Hepatocyte (in vitro differentiated cells): ENCODE results near the gene C2CD4D. TPM values are rescaled to one million over a fixed set of nuclear protein-coding genes. Genes with fewer than 3 reads are reported as not detected.

Experiments
- DNase-seq: peaks from one replicate; pipeline ENCODE4 v3.0.0-alpha.2; 2016; ENCODE audit warnings: low spot score
- H2AFZ ChIP-seq: fragments of 200-600 bp; sonication (generic); 2 replicates; pipeline ENCODE4 v1.6.0; 2016; ENCODE audit warnings: antibody characterized with exemption, mild to moderate bottlenecking
- H3K27ac ChIP-seq: fragments of 200-600 bp; sonication (generic); 2 replicates; pipeline ENCODE4 v1.5.1; 2016; ENCODE audit warnings: mild to moderate bottlenecking
- H3K27me3 ChIP-seq: fragments of 200-600 bp; sonication (generic); 2 replicates; pipeline ENCODE4 v1.6.1; 2016
- H3K36me3 ChIP-seq: fragments of 200-600 bp; sonication (generic); replicated peaks from 2 replicates; pipeline ENCODE4 v1.5.1; 2016; ENCODE audit warnings: low read depth; ENCODE audit not compliant: insufficient read depth
- H3K4me1 ChIP-seq: fragments of 200-600 bp; sonication (generic); 2 replicates; pipeline ENCODE4 v1.5.1; 2016; ENCODE audit warnings: mild to moderate bottlenecking, moderate library complexity; ENCODE audit not compliant: insufficient read depth
- H3K4me2 ChIP-seq: fragments of 200-600 bp; sonication (generic); 2 replicates; pipeline ENCODE4 v1.6.0; 2016
- H3K4me3 ChIP-seq: fragments of 200-600 bp; sonication (generic); 2 replicates; pipeline ENCODE4 v1.5.1; 2016; ENCODE audit warnings: mild to moderate bottlenecking
- H3K79me2 ChIP-seq: fragments of 200-600 bp; sonication (generic); 2 replicates; pipeline ENCODE4 v1.6.0; 2017; ENCODE audit warnings: mild to moderate bottlenecking
- H3K9me2 ChIP-seq: fragments of 200-600 bp; sonication (generic); replicated peaks from 2 replicates; pipeline ENCODE4 v1.6.0; 2017; ENCODE audit warnings: mild to moderate bottlenecking; ENCODE audit not compliant: insufficient read depth
- H3K9me3 ChIP-seq: fragments of 200-600 bp; sonication (generic); 2 replicates; pipeline ENCODE4 v1.5.1; 2016; ENCODE audit warnings: low read depth, mild to moderate bottlenecking
- H4K20me1 ChIP-seq: fragments of 200-600 bp; sonication (generic); 2 replicates; pipeline ENCODE4 v1.6.0; 2016; ENCODE audit warnings: mild to moderate bottlenecking; ENCODE audit not compliant: insufficient read depth, poor library complexity, severe bottlenecking
- CTCF ChIP-seq: fragments of 200-600 bp; sonication (generic); IDR thresholded peaks from 2 replicates; pipeline ENCODE4 v1.5.1; 2016; ENCODE audit warnings: antibody characterized with exemption, mild to moderate bottlenecking; ENCODE audit not compliant: poor library complexity
- EZH2 ChIP-seq: fragments of 200-600 bp; sonication (generic); IDR thresholded peaks from 2 replicates; pipeline ENCODE4 v1.6.1; 2016; ENCODE audit warnings: antibody characterized with exemption, mild to moderate bottlenecking, borderline replicate concordance
- EZH2phosphoT487 ChIP-seq: fragments of 200-600 bp; sonication (generic); IDR thresholded peaks from one replicate; pipeline ENCODE4 v1.6.1; 2018; ENCODE audit warnings: antibody characterized with exemption, mild to moderate bottlenecking, low read depth, moderate library complexity; ENCODE audit not compliant: unreplicated experiment, severe bottlenecking
- WGBS: methylation state at CpG from one replicate; pipeline ENCODE4 v1.1.6; 2016; ENCODE audit warnings: low lambda C conversion rate; ENCODE audit errors: missing lambda C conversion rate; 5-methylcytosine and 5-hydroxymethylcytosine counted together
- polyA plus RNA-seq: library from polyadenylated mRNA; unstranded; fragments of >200 nt; fragmentation: Nextera tagmentation; extraction: Ambion mirVana; gene quantifications from 2 replicates; pipeline ENCODE4 v1.2.1, GENCODE V29; 2016
- total RNA-seq: library from RNA; depleted of rRNA; stranded (reverse); fragments of >200 nt; gene quantifications from 2 replicates; pipeline ENCODE4 v1.2.3, GENCODE V29; 2014

C2CD4D gene
- total and polyA plus RNA-seq, 2 experiments from 2014 or later: 1.1 TPM; not detected in 1

GRCh38 chr1:151799179-151800022 is 40.2 kb downstream of the C2CD4D start:
- H3K9me2 ChIP-seq: no peaks in the 10 kb centered on the region
- no peak overlapping the region for H2AFZ ChIP-seq
- H3K9me3 ChIP-seq: no peaks in the 10 kb centered on the region
- TF ChIP-seq EZH2phosphoT487: no peak
- TF ChIP-seq CTCF: no peak
- no peak for TF ChIP-seq EZH2
- no peak for DNase-seq
- no peaks in the 10 kb centered on the region for H3K4me1 ChIP-seq
- no peaks in the 10 kb centered on the region for H3K36me3 ChIP-seq
- no peaks in the 10 kb centered on the region for H3K79me2 ChIP-seq
- WGBS: 63% methylated on average over 9 of the region's 9 CpGs
- no peak overlapping the region for H3K4me2 ChIP-seq
- H3K27me3 ChIP-seq: peaks cover 22% of the 10 kb centered on the region
- no peaks in the 10 kb centered on the region for H4K20me1 ChIP-seq
- no peak overlapping the region for H3K4me3 ChIP-seq
- H3K27ac ChIP-seq: no peak overlapping the region

- Histone ChIP-seq H3K4me3 (no peak overlapping the region), H4K20me1 (no peaks in the 10 kb centered on the region), H3K9me3 (no peaks in the 10 kb centered on the region), H3K27ac (no peak overlapping the region), H3K36me3 (no peaks in the 10 kb centered on the region), H3K4me1 (no peaks in the 10 kb centered on the region), H3K4me2 (no peak overlapping the region), H2AFZ (no peak overlapping the region), H3K27me3 (peaks cover 16% of the 10 kb centered on the region), H3K79me2 (no peaks in the 10 kb centered on the region), H3K9me2 (no peaks in the 10 kb centered on the region)
- 86% methylated on average over 5 of the region's 5 CpGs for WGBS
- no peak for DNase-seq
- TF ChIP-seq EZH2phosphoT487: no peak
- TF ChIP-seq CTCF: no peak
- no peak for TF ChIP-seq EZH2
Measured at GRCh38 chr1:151798571-151798970, 41.0 kb downstream of the C2CD4D start.

DNA sequence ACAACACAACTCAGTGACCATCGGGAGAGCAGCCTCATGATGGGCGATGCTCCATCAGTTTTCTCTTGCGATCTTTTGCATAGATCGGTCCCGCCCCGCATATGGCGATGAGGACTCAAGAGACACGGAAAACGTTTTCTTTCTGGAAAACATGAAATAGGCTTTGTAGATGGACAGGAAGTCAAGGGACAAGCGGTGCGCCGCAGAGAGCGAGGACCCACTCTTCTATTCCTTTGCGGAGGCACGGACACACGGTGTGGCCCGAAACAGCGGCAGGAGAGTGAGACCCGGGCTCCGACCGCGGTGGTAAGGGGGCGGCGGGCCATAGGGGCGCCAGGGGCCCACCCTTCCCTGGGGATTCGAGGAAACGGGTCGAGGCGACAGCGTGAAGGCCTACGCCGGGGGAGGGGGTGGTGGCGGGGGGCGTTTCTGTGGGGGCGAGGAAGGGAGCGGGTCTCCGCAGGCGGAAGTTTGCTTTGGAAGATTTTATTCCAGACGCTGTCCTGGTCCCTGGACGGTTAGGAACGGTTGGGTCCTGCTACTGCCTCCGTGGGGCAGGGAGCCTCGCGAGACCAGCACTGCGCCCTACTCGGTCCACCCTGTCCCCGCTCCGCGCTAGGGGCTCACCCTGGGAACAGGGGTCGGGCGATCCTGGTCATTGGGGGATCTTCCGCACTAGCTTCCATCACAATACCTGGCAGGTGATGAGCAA is 48.5 kb downstream of the C2CD4D start:
- Histone ChIP-seq H3K4me2 (peak overlapping the region; percentile 73), H3K4me3 (peak overlapping the region; percentile 8), H2AFZ (peak overlapping the region; percentile 42), H3K9me2 (no peaks in the 10 kb centered on the region), H3K9me3 (no peaks in the 10 kb centered on the region), H3K79me2 (no peaks in the 10 kb centered on the region), H3K36me3 (no peaks in the 10 kb centered on the region), H3K27ac (peak overlapping the region; percentile 0), H3K4me1 (no peaks in the 10 kb centered on the region), H4K20me1 (no peaks in the 10 kb centered on the region), H3K27me3 (no peaks in the 10 kb centered on the region)
- under 1% methylated on average over 39 of the region's 52 CpGs for WGBS
- DNase-seq: peak; percentile 41
- no peak for TF ChIP-seq CTCF
- no peak for TF ChIP-seq EZH2phosphoT487
- TF ChIP-seq EZH2: no peak
